Left colon (tissue), 2 donors: Measurements from ENCODE around the gene HYAL2. TPM values are rescaled to one million over a fixed set of nuclear protein-coding genes. Genes with fewer than 3 reads are reported as not detected.

Experiments used
- ATAC-seq: fragments of 200-7000 bp; cut with Tn5 transposase; one replicate; pipeline ENCODE4 v1.9.1; 2020; ENCODE audit warnings: mild to moderate bottlenecking, moderate library complexity
- DNase-seq, 2 donors: peaks; one replicate each; pipeline ENCODE4 v3.0.0-alpha.2; 2020
- intact Hi-C, 2 donors: fragments of 100-400 bp; cut with DNase I in 1 of 2; cut with micrococcal nuclease in 1 of 2; formaldehyde crosslinking; loops; one replicate each; pipeline versions ENCODE4 v1.11.2 to v1.14.0; 2022; cut with DNase I, micrococcal nuclease
- total RNA-seq, 2 donors: library from RNA; stranded (reverse); fragmentation: NEBNext Ultra II Directional; extraction: Animal tissue kit (Norgen Biotek cat#: 25700); gene quantifications; one replicate each; pipeline ENCODE4 v1.2.1, GENCODE V29; 2021
- donor health status: DM: no; HTN: no; CAD: no.
- donor health status: DM: yes; HTN: yes; CAD: no.

Gene HYAL2
- total RNA-seq, 2 donors from 2014 or later = 27.9 to 34.7 TPM

GRCh38 chr3:50337175-50337861 lies 14.8 kb upstream of the HYAL2 start:
- ATAC-seq = peak; percentile 83
- intact Hi-C loops = no loop called here
- peak; percentile 99 to 100 for DNase-seq

DNA sequence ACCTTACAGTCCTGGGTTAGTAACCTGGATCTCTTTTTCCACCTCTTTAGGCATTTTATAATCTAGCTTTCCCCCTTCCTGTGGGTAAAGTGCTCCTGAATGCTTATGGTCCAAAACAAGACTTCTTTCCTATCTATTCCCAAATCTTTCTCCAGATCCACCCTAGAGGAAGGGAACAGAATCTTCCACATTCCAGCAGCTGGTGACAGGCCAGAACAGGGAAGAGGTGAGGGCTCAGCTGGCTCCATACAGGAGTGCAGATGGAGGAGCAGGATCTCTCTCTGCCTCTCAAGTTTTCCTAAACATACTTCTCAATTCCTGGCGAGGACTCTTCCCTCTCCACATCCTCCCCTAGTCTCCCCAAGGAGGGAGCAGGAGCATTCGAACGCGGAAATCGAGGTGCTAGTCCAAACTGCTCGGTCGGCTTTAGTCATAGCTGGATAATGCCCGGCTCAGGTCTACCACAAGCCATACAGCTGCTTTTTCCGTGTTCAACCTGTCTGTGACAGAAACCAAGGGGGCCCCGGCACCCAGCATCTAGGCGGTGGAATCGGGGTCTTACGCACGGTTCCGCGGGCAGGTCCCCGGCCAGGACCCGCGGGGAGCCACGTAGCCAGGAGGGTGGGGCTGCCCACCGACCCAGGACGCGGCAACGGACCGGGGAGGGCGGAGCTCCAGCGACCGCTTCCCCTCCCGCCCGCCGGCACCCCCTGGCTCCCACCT lies 14.1 kb upstream of the HYAL2 start:
- no peak for DNase-seq
- intact Hi-C loops = no loop called here
- ATAC-seq = peak; percentile 7

DNA sequence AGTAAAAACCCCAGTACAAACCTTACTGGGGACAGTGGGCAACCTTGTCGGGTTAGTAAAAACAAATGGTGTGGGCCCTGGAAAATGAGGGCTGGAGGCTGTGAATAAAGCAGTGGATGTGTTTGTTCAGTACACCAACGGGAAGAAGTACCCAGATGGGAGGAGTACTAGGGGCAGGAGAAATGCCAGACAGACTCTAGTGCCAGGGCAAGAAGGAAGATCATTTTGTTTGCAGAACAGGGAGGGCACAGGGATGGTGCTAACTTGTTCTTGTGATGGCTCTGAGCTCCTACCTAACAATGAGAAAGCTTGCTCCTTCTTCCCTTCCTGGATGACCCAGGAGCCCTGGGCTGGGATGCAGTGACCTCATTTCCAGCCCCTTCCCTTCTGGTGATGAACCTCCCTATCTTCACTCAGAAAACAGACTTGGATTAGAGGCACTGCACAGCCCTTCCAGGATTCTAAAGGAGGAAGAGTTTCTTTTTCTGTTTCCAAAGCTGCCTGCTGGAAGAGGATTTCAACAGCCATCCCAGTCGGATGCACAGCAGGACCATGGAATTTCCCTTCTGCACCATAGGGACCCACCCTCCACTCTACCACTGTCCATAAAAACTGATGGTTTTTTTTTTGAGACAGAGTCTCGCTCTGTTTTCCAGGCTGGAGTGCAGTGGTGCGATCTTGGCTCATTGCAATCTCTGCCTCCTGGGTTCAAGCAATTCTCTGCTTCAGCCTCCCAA lies 12.0 kb upstream of the HYAL2 start:
- ATAC-seq = no peak
- no peak for DNase-seq
- intact Hi-C loops = no loop called here

GRCh38 chr3:50333744-50334328 lies 11.3 kb upstream of the HYAL2 start:
- no peak for ATAC-seq
- intact Hi-C loops = no loop called here
- DNase-seq = no peak

DNA sequence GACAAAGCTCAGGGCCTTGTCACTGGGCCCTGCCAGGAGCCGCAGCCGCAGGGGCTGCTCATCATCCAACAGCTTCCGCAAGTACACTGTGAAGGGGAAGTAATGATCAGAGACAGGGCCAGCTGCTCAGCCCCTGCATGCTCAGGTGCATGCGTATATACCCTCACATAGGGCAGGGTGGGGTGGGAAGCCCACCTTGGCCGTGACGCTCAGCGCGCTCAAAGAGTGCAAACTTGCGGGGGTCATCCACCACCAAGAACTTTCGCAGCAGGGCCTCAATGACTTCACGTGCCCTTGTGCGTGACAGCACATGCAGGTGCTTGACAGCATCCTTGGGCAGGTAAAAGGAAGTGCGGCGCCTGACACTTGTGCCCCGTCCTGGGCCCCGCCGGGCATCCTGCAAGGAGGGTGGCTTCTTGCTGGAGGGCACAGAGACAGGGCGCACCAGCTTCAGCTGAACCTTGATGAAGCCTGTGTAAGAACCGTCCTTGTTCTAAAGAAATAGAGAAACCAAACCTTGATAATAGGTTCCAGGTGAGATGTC lies 8.9 kb upstream of the HYAL2 start:
- intact Hi-C loops = no loop called here
- ATAC-seq (no peak), DNase-seq (no peak)

DNA sequence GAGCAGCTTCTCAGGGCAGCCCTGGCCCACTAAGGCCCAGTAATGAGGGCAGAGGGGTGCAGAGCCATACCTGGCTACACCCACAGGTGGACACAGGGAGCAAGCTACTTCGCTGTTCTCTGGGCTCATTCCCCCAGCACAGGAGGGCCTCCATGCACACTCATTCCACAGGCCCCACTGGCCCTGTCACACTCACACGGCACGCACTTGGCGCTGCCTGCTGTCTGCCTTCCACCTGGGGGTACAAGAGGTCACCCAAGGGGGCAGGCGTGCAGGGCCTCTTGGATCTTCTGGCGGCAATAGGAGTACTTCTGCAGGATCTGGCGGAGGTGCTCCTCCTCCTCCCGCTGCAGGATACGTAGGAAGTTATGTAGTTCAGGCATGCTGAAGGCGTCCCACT lies 7.8 kb upstream of the HYAL2 start:
- ATAC-seq (no peak), DNase-seq (peak in 1 of 2 donors; percentile 24)
- intact Hi-C loops = no loop called here

DNA sequence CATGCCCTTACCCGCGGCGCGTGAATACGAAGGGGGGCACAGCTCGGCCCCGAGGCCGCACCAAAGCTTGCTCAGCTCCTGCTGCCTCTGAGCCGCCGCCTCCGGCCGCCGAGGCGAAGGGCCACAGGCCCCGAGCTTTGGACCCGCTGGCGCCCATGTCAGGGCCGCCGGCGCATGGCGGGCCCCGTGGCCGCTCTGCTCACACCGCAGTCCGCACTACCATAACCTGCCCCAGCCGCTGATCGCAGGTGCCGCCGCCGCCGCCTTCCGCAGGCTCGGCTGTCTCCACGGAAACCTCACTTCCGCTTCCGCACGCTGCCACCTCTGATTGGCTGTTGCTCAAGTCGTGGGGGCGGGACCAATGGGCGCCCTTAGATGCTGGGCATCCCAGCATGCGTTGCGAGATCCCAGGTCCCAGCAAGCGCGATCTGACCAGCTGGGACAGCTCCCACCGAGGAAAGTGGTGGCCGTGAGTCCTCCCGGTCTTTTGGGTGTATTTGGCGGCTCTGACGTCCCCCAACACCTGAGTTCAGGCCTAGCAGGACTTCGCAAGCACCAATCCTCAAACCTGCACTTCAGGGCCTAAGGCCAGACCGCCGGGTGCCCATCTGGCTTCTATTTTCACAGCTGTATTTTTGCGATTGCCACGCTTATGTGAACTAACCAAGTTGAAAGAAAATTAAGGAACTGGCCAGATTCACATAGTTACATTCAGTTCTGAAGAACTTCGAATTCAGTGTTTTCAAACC lies 5.6 kb upstream of the HYAL2 start, which contains the start of gene TUSC2:
TUSC2 (minus strand) TSS at position 281 of the 749 bp plus-strand sequence; CDS start at position 157, 124 bp downstream.
- intact Hi-C loops = no loop called here
- ATAC-seq (peak; percentile 93), DNase-seq (peak; percentile 97 to 99)

GRCh38 chr3:50327129-50327528 lies 4.6 kb upstream of the HYAL2 start:
- ATAC-seq (no peak), DNase-seq (no peak)
- intact Hi-C loops = no loop called here

- intact Hi-C loops = no loop called here
- no peak for ATAC-seq
- DNase-seq = no peak
These were observed 3.6 kb upstream of the HYAL2 start for GRCh38 chr3:50326182-50326541.

- no peak for DNase-seq
- ATAC-seq = no peak
- intact Hi-C loops = no loop called here
These were observed 3.1 kb upstream of the HYAL2 start for GRCh38 chr3:50325497-50326181.

GRCh38 chr3:50325113-50325480 lies 2.6 kb upstream of the HYAL2 start:
- intact Hi-C loops = no loop called here
- ATAC-seq = no peak

GRCh38 chr3:50324351-50325112 lies 2.0 kb upstream of the HYAL2 start:
- peak; percentile 39 to 81 for DNase-seq

More at GRCh38 chr3:50325113-50325480, 2.6 kb upstream of the HYAL2 start:
- no peak for DNase-seq

GRCh38 chr3:50323614-50324199 lies 1.2 kb upstream of the HYAL2 start:
- ATAC-seq (no peak), DNase-seq (peak in 1 of 2 donors; percentile 41)
- intact Hi-C loops = no loop called here

More at GRCh38 chr3:50324351-50325112, 2.0 kb upstream of the HYAL2 start:
- ATAC-seq = no peak
- intact Hi-C loops = no loop called here

- DNase-seq (peak in 1 of 2 donors; percentile 48), ATAC-seq (no peak)
- intact Hi-C loops = no loop called here
These were observed 601 bp upstream of the HYAL2 start for GRCh38 chr3:50323092-50323600.

- intact Hi-C loops = no loop called here
- ATAC-seq (no peak), DNase-seq (no peak)
These were observed 495 bp downstream of the HYAL2 start for GRCh38 chr3:50322115-50322385.

GRCh38 chr3:50321336-50322114 lies 1.0 kb downstream of the HYAL2 start:
- ATAC-seq = peak; percentile 71
- intact Hi-C loops = no loop called here

More at GRCh38 chr3:50321336-50322114, 1.0 kb downstream of the HYAL2 start:
- peak; percentile 89 to 93 for DNase-seq
